ENCODE measurements around the gene INTS3.

- TF ChIP-seq, protein P1, sequence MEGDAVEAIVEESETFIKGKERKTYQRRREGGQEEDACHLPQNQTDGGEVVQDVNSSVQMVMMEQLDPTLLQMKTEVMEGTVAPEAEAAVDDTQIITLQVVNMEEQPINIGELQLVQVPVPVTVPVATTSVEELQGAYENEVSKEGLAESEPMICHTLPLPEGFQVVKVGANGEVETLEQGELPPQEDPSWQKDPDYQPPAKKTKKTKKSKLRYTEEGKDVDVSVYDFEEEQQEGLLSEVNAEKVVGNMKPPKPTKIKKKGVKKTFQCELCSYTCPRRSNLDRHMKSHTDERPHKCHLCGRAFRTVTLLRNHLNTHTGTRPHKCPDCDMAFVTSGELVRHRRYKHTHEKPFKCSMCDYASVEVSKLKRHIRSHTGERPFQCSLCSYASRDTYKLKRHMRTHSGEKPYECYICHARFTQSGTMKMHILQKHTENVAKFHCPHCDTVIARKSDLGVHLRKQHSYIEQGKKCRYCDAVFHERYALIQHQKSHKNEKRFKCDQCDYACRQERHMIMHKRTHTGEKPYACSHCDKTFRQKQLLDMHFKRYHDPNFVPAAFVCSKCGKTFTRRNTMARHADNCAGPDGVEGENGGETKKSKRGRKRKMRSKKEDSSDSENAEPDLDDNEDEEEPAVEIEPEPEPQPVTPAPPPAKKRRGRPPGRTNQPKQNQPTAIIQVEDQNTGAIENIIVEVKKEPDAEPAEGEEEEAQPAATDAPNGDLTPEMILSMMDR (IDR thresholded peaks at IDR 0.05) = no peak
- TF ChIP-seq POLR2A (IDR thresholded peaks at IDR 0.05) = no peak
Observed at GRCh38 chr1:153795330-153795837, 67.5 kb downstream of the INTS3 start.

Measured in stomach (tissue), 4 donors.